ENCODE measurements around the gene PXDN.

DNA sequence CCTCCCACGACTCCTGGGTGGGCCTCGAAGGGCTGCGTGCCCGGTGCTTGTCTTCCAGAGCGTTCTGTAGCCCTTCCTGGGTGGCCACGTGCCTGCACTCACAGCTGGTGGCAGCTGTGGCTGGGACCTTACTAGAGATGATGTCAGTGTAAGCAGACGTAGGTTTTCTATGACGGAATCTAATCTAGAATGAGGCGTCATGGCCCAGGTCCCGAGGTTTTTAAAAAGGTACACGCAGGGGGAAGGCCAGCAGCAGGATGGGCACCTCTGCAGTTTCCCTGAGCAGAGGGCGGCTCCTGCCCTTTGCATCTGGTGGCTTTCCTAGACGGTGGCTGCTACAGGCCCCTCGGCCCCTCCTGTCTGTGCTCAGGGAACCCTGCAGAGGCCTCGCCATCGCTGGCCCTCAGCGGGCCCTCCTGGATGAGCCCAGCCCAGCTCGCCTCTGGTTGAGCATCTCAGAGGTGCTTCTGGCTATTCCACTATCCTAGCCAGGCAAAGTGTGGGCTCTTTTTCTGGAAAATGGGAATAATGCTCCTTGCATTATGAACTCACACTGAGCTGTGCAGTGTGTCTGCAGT is 49.6 kb upstream of the PXDN start:
- TF ChIP-seq POLR2A (IDR thresholded peaks at IDR 0.05; ENCODE audit: low read length) (no peak), GATA1 (IDR thresholded peaks at IDR 0.05; ENCODE audit: low read depth, low read length) (no peak)
